ENCODE results near the gene TBX1.
"Not testable (repeated sequence)": the region's sequence is repeated elsewhere in the genome, so short reads cannot be mapped to it uniquely, and the experiment has no call there.

The TBX1 gene

GRCh38 chr22:19773470-19774040 is 13.0 kb downstream of the TBX1 start:
- DNase-seq (ENCODE audit: low spot score in 2 of 2) (no peak), ATAC-seq (no peak)
- no peaks in the 10 kb centered on the region for H3K9me3 Mint-ChIP-seq
- peaks cover 7% of the 10 kb centered on the region for H3K4me1 Mint-ChIP-seq
- no peaks in the 10 kb centered on the region for H3K36me3 Mint-ChIP-seq
- no peak overlapping the region for H3K4me3 Mint-ChIP-seq
- no peak overlapping the region for H3K27ac Mint-ChIP-seq

GRCh38 chr22:19774628-19775027 is 14.1 kb downstream of the TBX1 start:
- ATAC-seq (no peak), DNase-seq (ENCODE audit: low spot score in 2 of 2) (no peak)
- Mint-ChIP-seq H3K4me1 (peaks cover 7% of the 10 kb centered on the region), H3K27ac (no peak overlapping the region), H3K36me3 (no peaks in the 10 kb centered on the region), H3K9me3 (no peaks in the 10 kb centered on the region), H3K4me3 (no peak overlapping the region)

GRCh38 chr22:19775496-19776325 is 15.1 kb downstream of the TBX1 start:
- H3K9me3 Mint-ChIP-seq, result no peaks in the 10 kb centered on the region
- peaks cover 7% of the 10 kb centered on the region for H3K4me1 Mint-ChIP-seq
- no peak overlapping the region for H3K4me3 Mint-ChIP-seq
- no peak for ATAC-seq
- no peaks in the 10 kb centered on the region for H3K36me3 Mint-ChIP-seq
- DNase-seq (ENCODE audit: low spot score in 2 of 2), result no peak
- H3K27ac Mint-ChIP-seq, result no peak overlapping the region

- ATAC-seq (peak; percentile 22), DNase-seq (ENCODE audit: low spot score in 2 of 2) (no peak)
- peaks cover 7% of the 10 kb centered on the region for H3K4me1 Mint-ChIP-seq
- no peaks in the 10 kb centered on the region for H3K36me3 Mint-ChIP-seq
- H3K27ac Mint-ChIP-seq, result no peak overlapping the region
- H3K9me3 Mint-ChIP-seq, result no peaks in the 10 kb centered on the region
- no peak overlapping the region for H3K4me3 Mint-ChIP-seq
Measured at GRCh38 chr22:19776433-19777031, 16.0 kb downstream of the TBX1 start.

- not testable (repeated sequence) for ATAC-seq; H3K36me3 Mint-ChIP-seq; H3K4me3 Mint-ChIP-seq; H3K27ac Mint-ChIP-seq; H3K4me1 Mint-ChIP-seq; DNase-seq (ENCODE audit: low spot score in 2 of 2); H3K9me3 Mint-ChIP-seq
Measured at GRCh38 chr22:19777192-19777591, 16.6 kb downstream of the TBX1 start.

GRCh38 chr22:19779011-19779421 is 18.4 kb downstream of the TBX1 start:
- DNase-seq (ENCODE audit: low spot score in 2 of 2) (no peak), ATAC-seq (no peak)
- Mint-ChIP-seq H3K4me1 (peaks cover 7% of the 10 kb centered on the region), H3K4me3 (no peak overlapping the region), H3K27ac (no peak overlapping the region), H3K36me3 (no peaks in the 10 kb centered on the region), H3K9me3 (no peaks in the 10 kb centered on the region)

GRCh38 chr22:19779685-19780268 is 19.2 kb downstream of the TBX1 start:
- no peaks in the 10 kb centered on the region for H3K9me3 Mint-ChIP-seq
- H3K36me3 Mint-ChIP-seq, result no peaks in the 10 kb centered on the region
- ATAC-seq (no peak), DNase-seq (ENCODE audit: low spot score in 2 of 2) (no peak)
- no peak overlapping the region for H3K27ac Mint-ChIP-seq
- peaks cover 7% of the 10 kb centered on the region for H3K4me1 Mint-ChIP-seq
- H3K4me3 Mint-ChIP-seq, result no peak overlapping the region

- H3K27ac Mint-ChIP-seq, result no peak overlapping the region
- no peak overlapping the region for H3K4me3 Mint-ChIP-seq
- no peak for ATAC-seq
- H3K9me3 Mint-ChIP-seq, result no peaks in the 10 kb centered on the region
- no peaks in the 10 kb centered on the region for H3K4me1 Mint-ChIP-seq
- no peaks in the 10 kb centered on the region for H3K36me3 Mint-ChIP-seq
- no peak for DNase-seq (ENCODE audit: low spot score in 2 of 2)
Measured at GRCh38 chr22:19782533-19782932, 22.0 kb downstream of the TBX1 start.

- Mint-ChIP-seq H3K36me3 (no peaks in the 10 kb centered on the region), H3K27ac (no peak overlapping the region), H3K9me3 (no peaks in the 10 kb centered on the region), H3K4me3 (no peak overlapping the region), H3K4me1 (no peaks in the 10 kb centered on the region)
- no peak for DNase-seq (ENCODE audit: low spot score in 2 of 2)
- no peak for ATAC-seq
Measured at GRCh38 chr22:19783586-19784383, 23.2 kb downstream of the TBX1 start.

GRCh38 chr22:19784384-19785175 is 24.0 kb downstream of the TBX1 start:
- no peak overlapping the region for H3K4me3 Mint-ChIP-seq
- H3K36me3 Mint-ChIP-seq, result no peaks in the 10 kb centered on the region
- DNase-seq (ENCODE audit: low spot score in 2 of 2) (no peak), ATAC-seq (no peak)
- no peaks in the 10 kb centered on the region for H3K9me3 Mint-ChIP-seq
- no peaks in the 10 kb centered on the region for H3K4me1 Mint-ChIP-seq
- no peak overlapping the region for H3K27ac Mint-ChIP-seq

- Mint-ChIP-seq H3K9me3 (no peaks in the 10 kb centered on the region), H3K27ac (no peak overlapping the region), H3K36me3 (no peaks in the 10 kb centered on the region), H3K4me1 (no peaks in the 10 kb centered on the region), H3K4me3 (no peak overlapping the region)
- ATAC-seq (no peak), DNase-seq (ENCODE audit: low spot score in 2 of 2) (no peak)
Measured at GRCh38 chr22:19785461-19786263, 25.1 kb downstream of the TBX1 start.

GRCh38 chr22:19786264-19786585 is 25.6 kb downstream of the TBX1 start:
- Mint-ChIP-seq H3K36me3 (no peaks in the 10 kb centered on the region), H3K4me3 (no peak overlapping the region), H3K27ac (no peak overlapping the region), H3K4me1 (no peaks in the 10 kb centered on the region), H3K9me3 (no peaks in the 10 kb centered on the region)
- DNase-seq (ENCODE audit: low spot score in 2 of 2) (no peak), ATAC-seq (no peak)

- Mint-ChIP-seq H3K9me3 (no peaks in the 10 kb centered on the region), H3K36me3 (no peaks in the 10 kb centered on the region), H3K27ac (no peak overlapping the region), H3K4me1 (no peaks in the 10 kb centered on the region), H3K4me3 (no peak overlapping the region)
- no peak for ATAC-seq
- no peak for DNase-seq (ENCODE audit: low spot score in 2 of 2)
Measured at GRCh38 chr22:19786959-19787848, 26.6 kb downstream of the TBX1 start.
